HL-60/S4 treated with phorbol 12-myristate 13-acetate at 8.2 ng/mL for 4 days and 3 days (cell line): ENCODE measurements around the gene HSPG2.

Experiments used
- in situ Hi-C: fragments of 300-500 bp; cut with MboI; formaldehyde crosslinking; loops from 2 replicates; pipeline ENCODE4 v1.15.0; 2022; ENCODE audit warnings: low sequenced_read_pairs

The HSPG2 gene

DNA sequence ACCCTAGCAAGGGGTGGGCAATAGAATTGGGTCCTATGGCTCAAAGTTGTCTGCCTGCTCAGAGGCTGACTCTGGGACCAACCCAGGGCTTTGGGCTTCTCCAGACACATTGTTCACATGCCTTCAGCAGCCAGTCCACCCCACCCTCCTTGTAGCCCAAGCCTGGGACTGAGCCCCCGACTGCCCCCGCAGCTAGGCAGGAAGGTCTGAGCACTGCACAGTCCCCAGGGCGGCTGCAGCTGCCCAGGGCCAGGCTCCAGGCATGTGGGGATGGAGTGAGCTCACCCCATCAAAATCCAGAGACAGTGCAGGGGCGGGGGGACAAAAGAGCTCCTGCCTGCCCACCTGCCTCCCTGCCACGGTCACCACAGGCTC is 35.6 kb downstream of the HSPG2 start:
- in situ Hi-C loops: no loop called here

DNA sequence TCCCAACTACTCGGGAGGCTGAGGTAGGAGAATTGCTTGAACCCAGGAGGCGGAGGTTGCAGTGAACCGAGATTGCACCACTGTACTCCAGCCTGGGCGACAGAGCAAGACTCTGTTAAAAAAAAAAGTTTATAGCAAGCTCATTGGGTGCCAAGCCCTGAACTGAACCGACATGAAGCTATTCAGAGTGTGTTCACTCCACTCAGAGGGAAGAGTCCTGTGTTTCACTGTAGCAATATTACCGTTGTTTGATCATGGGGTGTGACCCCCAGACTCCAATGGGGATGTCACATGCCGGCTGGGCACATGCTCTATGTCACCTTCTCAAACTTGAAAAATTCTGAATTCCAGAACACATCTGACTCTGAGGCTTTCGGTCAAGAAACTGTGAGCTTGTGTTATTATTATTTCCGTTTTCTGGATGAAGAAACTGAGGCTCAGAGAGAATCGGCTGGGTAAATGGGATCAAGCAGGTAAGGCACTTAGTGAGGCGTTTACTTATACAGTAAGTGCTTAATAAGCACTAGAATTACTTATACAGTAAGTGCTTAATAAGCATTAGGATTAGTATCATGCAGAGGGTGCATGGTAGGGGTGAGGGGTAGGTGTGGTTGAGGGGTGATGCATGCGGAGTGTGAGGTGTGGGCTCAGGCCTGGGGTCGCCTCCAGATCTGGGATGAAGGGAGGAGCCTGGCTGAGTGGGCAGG is 36.2 kb downstream of the HSPG2 start:
- in situ Hi-C loops: no loop called here

- in situ Hi-C loops: no loop called here
Measured at GRCh38 chr1:21899987-21900386, 37.1 kb downstream of the HSPG2 start.

DNA sequence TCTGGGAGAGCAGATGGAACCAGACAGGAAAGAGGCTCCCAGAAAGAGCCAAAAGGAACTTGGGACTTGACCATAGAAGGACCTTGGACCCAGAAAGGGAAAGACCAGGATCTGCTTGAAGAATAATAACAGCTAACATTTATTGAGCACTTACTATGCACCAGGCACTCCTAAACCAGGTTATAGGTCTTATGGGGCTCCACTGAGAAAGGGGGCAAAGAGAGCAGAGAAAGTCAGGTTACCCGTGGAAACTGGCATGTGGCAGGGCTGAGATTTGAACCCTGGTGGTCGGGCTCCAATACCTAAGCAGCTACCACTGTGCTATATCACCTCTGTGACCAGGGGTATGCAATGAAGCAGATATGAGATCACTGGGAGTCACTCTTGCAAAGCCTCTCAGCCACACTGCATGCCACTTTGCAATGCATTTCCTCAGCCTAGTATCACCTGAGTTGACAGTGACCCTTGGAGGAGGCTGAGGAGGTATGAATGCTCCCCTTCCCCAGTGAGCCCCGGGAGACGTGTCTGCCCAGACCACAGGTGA is 37.8 kb downstream of the HSPG2 start:
- in situ Hi-C loops: no loop called here

DNA sequence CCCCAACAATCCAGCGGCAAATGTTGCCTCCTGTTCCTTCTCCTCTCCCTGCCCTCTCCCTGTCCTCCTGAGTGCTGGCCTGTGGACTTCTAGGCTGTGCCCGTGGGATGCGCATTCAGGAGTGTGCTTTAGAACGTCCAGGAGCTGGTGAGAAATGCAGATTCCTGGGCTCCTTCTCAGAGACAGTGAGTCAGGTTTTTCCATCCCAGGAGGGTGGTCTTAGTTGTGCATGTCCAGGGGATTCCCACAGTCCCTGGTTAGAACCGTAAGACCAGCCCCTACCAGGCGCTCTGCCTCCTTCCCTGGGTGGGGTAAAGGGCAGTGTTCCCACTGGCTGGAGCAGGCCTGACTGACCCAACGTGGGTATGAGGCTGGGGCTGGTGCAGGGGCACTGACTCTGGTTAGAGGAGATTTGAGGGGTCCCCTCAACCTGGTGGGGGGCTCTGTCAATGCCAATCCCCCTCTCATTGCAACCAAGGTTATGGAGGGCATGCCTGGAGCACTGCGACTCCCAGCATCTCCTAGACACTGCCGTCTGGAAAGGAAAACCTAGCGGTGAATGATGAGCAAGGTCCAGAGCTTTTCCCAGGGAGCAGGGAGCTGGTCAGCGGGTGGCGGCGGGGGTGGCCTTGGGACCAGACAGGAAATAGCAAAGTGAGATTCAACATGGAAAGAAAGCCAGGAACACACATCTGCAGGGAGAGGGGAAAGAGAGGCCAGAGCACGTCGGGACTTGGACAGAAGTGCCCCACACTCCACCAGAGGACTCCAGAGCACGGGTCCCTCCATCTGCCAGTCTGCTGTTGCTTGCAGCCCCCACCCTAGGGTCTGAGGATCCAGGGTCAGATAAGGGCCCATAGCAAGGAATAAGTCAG is 38.5 kb downstream of the HSPG2 start:
- in situ Hi-C loops: no loop called here

GRCh38 chr1:21897844-21898243 is 39.3 kb downstream of the HSPG2 start:
- in situ Hi-C loops: no loop called here

GRCh38 chr1:21896652-21897532 is 40.2 kb downstream of the HSPG2 start:
- in situ Hi-C loops: no loop called here

GRCh38 chr1:21896026-21896425 is 41.1 kb downstream of the HSPG2 start:
- in situ Hi-C loops: no loop called here

- in situ Hi-C loops: no loop called here
Measured at GRCh38 chr1:21894034-21894881, 42.9 kb downstream of the HSPG2 start.

GRCh38 chr1:21893046-21893805 is 43.9 kb downstream of the HSPG2 start:
- in situ Hi-C loops: no loop called here

GRCh38 chr1:21891621-21892479 is 45.3 kb downstream of the HSPG2 start:
- in situ Hi-C loops: no loop called here

DNA sequence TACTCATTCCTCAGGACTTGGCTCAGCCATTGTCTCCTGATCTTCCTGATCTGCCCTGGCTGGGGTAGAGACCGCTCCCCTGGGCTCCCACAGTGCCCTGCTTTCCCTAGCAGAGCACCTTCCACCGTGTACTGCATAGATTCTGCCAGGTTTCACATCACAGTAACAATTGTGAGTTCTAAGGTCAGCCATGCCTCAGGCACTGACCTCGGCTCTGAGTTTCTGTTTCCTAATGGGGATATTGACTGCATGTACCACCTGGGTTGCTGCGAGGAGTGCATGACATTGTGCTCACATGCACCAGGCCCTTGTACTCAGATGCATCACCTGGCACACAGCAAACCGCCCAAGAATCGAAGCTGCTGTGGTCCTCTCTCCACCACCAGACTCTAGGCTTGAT is 46.0 kb downstream of the HSPG2 start:
- in situ Hi-C loops: no loop called here

DNA sequence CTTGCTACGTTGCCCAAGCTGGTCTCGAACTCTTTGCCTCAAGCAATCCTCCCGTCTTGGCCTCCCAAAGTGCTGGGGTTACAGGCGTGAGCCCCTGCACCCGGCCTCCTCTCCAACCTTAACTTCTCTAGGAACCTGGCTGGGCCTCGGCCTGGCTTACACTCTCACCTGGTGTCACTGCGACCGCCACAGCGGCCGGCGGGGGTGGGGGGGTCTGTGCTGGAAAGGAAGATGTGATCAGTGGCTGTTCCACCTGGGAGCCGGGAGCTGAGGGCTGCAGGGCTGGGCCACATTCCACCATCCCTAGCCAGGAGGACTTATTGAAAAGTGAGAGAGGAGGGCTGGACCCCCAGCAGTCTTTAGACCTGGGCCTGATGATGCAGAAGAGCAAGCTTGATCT is 48.6 kb downstream of the HSPG2 start:
- in situ Hi-C loops: no loop called here

GRCh38 chr1:21887796-21888195 is 49.3 kb downstream of the HSPG2 start:
- in situ Hi-C loops: no loop called here

- in situ Hi-C loops: no loop called here
Measured at GRCh38 chr1:21887216-21887736, 49.8 kb downstream of the HSPG2 start.

GRCh38 chr1:21886486-21887215 is 50.5 kb downstream of the HSPG2 start:
- in situ Hi-C loops: no loop called here

GRCh38 chr1:21885236-21886037 is 51.7 kb downstream of the HSPG2 start:
- in situ Hi-C loops: no loop called here
